Spleen (tissue), 7 donors: ENCODE data around the gene TSSC4.

Experiments
- POLR2A ChIP-seq, 3 donors: fragments of 450-650 bp; IDR thresholded peaks; one replicate each; pipeline ENCODE4 v1.5.1; 2017; ENCODE audit warnings: antibody characterized with exemption in 3 of 3, mild to moderate bottlenecking in 1 of 3
- POLR2AphosphoS5 ChIP-seq, 3 donors: sonication (generic); formaldehyde crosslinking; IDR thresholded peaks; one replicate each; pipeline ENCODE4 v1.5.1; 2017; ENCODE audit warnings: antibody characterized with exemption in 3 of 3
- TF ChIP-seq, protein P1 (sequence below), 11 experiments: fragments of 200-600 bp in 7 of 11; fragments of 450-650 bp in 4 of 11; sonication (generic) in 4 of 11; IDR thresholded peaks in 8 of 11; conservative IDR thresholded peaks in 3 of 11; 1 replicate in 7 of 11; 2 replicates in 4 of 11; pipeline versions ENCODE4 v1.4.0 to v1.8.0; 2016 to 2021; ENCODE audit warnings: antibody characterized with exemption in 11 of 11, inconsistent platforms in 4 of 11, mild to moderate bottlenecking in 1 of 11
- donor health status: DM: no; HTN: no; CAD: no; lungs with moderate emphysema.
- donor health status: DM: no; HTN: no; CAD: no.
- donor health status: DM: no; HTN: no; CAD: no.

DNA sequence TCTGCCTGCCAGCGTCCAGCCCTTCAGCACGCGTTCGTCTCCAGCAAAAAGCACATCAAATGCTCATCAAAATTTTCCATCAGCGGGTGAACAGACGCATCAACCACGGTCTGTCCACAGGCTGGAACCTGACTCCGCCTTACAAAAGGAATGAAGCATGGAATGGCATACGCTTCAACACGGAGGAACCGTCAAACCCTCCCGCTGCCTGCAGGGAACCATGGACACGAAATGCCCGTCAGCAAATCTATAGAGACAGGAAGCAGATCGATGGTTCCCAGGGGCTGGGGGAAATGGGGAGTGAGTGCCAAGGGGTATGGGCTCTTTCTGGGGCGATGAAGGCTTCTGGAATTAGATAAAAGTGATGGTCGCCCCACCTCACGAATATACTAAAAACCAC is 16.2 kb downstream of the TSSC4 start:
- TF ChIP-seq, protein P1, sequence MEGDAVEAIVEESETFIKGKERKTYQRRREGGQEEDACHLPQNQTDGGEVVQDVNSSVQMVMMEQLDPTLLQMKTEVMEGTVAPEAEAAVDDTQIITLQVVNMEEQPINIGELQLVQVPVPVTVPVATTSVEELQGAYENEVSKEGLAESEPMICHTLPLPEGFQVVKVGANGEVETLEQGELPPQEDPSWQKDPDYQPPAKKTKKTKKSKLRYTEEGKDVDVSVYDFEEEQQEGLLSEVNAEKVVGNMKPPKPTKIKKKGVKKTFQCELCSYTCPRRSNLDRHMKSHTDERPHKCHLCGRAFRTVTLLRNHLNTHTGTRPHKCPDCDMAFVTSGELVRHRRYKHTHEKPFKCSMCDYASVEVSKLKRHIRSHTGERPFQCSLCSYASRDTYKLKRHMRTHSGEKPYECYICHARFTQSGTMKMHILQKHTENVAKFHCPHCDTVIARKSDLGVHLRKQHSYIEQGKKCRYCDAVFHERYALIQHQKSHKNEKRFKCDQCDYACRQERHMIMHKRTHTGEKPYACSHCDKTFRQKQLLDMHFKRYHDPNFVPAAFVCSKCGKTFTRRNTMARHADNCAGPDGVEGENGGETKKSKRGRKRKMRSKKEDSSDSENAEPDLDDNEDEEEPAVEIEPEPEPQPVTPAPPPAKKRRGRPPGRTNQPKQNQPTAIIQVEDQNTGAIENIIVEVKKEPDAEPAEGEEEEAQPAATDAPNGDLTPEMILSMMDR (IDR thresholded peaks at IDR 0.05 in 8 of 11, conservative IDR thresholded peaks at IDR 0.05 in 3 of 11): no peak
- no peak for TF ChIP-seq POLR2A (IDR thresholded peaks at IDR 0.05)
- no peak for TF ChIP-seq POLR2AphosphoS5 (IDR thresholded peaks at IDR 0.05)
